SK-N-SH (cell line): ENCODE results near the gene CABP1.

Experiments used
- EP300 ChIP-seq, 2 experiments: IDR thresholded peaks; 2 replicates each; pipeline versions ENCODE4 v1.4.0 to v1.6.1; 2012; ENCODE audit warnings: borderline replicate concordance in 1 of 2, low read depth in 1 of 2, low read length in 1 of 2
- EZH2phosphoT487 ChIP-seq: fragments of 200-600 bp; sonication (generic); IDR thresholded peaks from 2 replicates; pipeline ENCODE4 v1.6.1; 2017; ENCODE audit warnings: low read depth, mixed run types, mild to moderate bottlenecking, antibody characterized with exemption, moderate library complexity, borderline replicate concordance
- GABPA ChIP-seq: IDR thresholded peaks from 2 replicates; pipeline ENCODE4 v1.4.0; 2012; ENCODE audit warnings: low read depth, mild to moderate bottlenecking
- MXI1 ChIP-seq: IDR thresholded peaks from 2 replicates; pipeline ENCODE4 v1.6.1; 2012; ENCODE audit warnings: mild to moderate bottlenecking, low read depth, low read length, improper control_type of control experiment
- POLR2AphosphoS5 ChIP-seq: IDR thresholded peaks from 2 replicates; pipeline ENCODE4 v1.6.1; 2012; ENCODE audit warnings: low read depth, low read length
- RCOR1 ChIP-seq: fragments of 150-350 bp; IDR thresholded peaks from 2 replicates; pipeline ENCODE4 v1.6.1; 2017; ENCODE audit warnings: antibody characterized with exemption, low read length
- RFX5 ChIP-seq: IDR thresholded peaks from 2 replicates; pipeline ENCODE4 v1.6.1; 2012; ENCODE audit warnings: mild to moderate bottlenecking, improper control_type of control experiment, low read length
- RXRA ChIP-seq: IDR thresholded peaks from 2 replicates; pipeline ENCODE4 v1.4.0; 2012; ENCODE audit warnings: low read depth, mild to moderate bottlenecking, borderline replicate concordance
- TAF1 ChIP-seq: IDR thresholded peaks from 2 replicates; pipeline ENCODE4 v1.6.1; 2012; ENCODE audit warnings: low read depth, mild to moderate bottlenecking, low read length, moderate library complexity, borderline replicate concordance
- TEAD4 ChIP-seq: IDR thresholded peaks from 2 replicates; pipeline ENCODE4 v1.4.0; 2012; ENCODE audit warnings: mild to moderate bottlenecking, borderline replicate concordance; ENCODE audit not compliant: insufficient read depth
- TF ChIP-seq, protein P1 (sequence below): fragments of 200-600 bp; sonication (generic); IDR thresholded peaks from 2 replicates; pipeline ENCODE4 v1.6.1; 2017; ENCODE audit warnings: antibody characterized with exemption, mild to moderate bottlenecking, moderate library complexity
- TF ChIP-seq, protein P2 (sequence below): IDR thresholded peaks from 2 replicates; pipeline ENCODE4; 2012
- TF ChIP-seq, protein P3 (sequence below): IDR thresholded peaks from 2 replicates; pipeline ENCODE4 v1.4.0; 2012; ENCODE audit warnings: low read depth
- TF ChIP-seq, protein P4 (sequence below): IDR thresholded peaks from 2 replicates; pipeline ENCODE4 v1.6.1; 2012; ENCODE audit warnings: mild to moderate bottlenecking, low read depth, low read length, moderate library complexity

DNA sequence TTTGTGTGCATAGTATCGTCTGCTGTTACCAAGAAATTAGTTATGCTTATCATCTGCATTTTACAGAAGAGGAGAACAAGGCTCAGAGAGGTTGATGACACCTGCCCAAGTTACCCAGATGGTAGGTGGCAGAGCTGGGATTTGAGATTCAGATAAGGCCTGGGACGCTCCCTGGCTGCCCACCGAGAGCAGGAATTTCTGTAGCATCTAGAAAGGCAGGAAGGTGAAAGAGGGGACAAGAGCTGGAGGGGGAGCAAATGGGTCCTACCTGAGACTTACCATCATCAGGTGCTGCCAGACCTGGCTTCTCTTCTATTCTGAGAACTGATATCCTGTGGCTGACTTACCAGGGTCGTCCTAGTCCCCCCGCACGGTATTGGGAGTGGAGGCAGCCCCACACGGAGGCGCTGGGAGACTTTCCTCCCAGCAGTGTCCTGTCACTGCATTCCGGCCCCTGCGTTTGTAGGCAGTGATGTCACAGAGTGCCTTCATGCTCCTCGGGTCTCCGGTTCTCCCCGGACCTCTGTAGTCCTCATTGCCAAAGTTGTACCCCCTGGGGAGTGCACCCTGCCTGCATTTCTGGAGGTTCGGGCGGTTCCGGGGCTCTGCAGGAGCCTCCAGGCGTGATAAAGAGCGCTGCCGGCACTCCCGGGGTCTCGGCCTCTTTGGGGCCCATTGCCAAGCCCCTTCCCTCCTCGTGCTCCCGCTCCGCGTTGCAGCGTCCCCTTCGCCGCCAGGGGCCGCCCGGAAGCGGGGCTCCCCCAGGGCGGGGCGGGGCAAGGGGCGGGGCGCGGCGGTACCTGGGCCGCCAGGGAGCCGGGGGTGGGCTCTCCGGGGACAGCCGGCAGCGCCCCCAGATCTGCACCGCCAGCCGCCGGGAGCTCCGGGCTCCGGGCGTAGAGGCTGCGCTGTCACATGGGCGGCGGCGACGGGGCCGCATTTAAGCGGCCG is at the start of gene CABP1:
- TF ChIP-seq, protein P1, sequence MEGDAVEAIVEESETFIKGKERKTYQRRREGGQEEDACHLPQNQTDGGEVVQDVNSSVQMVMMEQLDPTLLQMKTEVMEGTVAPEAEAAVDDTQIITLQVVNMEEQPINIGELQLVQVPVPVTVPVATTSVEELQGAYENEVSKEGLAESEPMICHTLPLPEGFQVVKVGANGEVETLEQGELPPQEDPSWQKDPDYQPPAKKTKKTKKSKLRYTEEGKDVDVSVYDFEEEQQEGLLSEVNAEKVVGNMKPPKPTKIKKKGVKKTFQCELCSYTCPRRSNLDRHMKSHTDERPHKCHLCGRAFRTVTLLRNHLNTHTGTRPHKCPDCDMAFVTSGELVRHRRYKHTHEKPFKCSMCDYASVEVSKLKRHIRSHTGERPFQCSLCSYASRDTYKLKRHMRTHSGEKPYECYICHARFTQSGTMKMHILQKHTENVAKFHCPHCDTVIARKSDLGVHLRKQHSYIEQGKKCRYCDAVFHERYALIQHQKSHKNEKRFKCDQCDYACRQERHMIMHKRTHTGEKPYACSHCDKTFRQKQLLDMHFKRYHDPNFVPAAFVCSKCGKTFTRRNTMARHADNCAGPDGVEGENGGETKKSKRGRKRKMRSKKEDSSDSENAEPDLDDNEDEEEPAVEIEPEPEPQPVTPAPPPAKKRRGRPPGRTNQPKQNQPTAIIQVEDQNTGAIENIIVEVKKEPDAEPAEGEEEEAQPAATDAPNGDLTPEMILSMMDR: peak; percentile 31
- no peak for TF ChIP-seq EZH2phosphoT487
- TF ChIP-seq EP300 (IDR thresholded peaks at IDR 0.05; ENCODE audit: borderline replicate concordance in 1 of 2, low read depth in 1 of 2, low read length in 1 of 2): no peak
- TF ChIP-seq, protein P2, sequence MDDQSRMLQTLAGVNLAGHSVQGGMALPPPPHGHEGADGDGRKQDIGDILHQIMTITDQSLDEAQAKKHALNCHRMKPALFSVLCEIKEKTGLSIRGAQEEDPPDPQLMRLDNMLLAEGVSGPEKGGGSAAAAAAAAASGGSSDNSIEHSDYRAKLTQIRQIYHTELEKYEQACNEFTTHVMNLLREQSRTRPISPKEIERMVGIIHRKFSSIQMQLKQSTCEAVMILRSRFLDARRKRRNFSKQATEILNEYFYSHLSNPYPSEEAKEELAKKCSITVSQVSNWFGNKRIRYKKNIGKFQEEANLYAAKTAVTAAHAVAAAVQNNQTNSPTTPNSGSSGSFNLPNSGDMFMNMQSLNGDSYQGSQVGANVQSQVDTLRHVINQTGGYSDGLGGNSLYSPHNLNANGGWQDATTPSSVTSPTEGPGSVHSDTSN: no peak
- TF ChIP-seq RFX5: no peak
- no peak for TF ChIP-seq TAF1
- TF ChIP-seq MXI1: no peak
- no peak for TF ChIP-seq POLR2AphosphoS5
- TF ChIP-seq, protein P3, sequence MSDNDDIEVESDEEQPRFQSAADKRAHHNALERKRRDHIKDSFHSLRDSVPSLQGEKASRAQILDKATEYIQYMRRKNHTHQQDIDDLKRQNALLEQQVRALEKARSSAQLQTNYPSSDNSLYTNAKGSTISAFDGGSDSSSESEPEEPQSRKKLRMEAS: no peak
- no peak for TF ChIP-seq GABPA
- TF ChIP-seq TEAD4: no peak
- no peak for TF ChIP-seq RXRA
- TF ChIP-seq, protein P4, sequence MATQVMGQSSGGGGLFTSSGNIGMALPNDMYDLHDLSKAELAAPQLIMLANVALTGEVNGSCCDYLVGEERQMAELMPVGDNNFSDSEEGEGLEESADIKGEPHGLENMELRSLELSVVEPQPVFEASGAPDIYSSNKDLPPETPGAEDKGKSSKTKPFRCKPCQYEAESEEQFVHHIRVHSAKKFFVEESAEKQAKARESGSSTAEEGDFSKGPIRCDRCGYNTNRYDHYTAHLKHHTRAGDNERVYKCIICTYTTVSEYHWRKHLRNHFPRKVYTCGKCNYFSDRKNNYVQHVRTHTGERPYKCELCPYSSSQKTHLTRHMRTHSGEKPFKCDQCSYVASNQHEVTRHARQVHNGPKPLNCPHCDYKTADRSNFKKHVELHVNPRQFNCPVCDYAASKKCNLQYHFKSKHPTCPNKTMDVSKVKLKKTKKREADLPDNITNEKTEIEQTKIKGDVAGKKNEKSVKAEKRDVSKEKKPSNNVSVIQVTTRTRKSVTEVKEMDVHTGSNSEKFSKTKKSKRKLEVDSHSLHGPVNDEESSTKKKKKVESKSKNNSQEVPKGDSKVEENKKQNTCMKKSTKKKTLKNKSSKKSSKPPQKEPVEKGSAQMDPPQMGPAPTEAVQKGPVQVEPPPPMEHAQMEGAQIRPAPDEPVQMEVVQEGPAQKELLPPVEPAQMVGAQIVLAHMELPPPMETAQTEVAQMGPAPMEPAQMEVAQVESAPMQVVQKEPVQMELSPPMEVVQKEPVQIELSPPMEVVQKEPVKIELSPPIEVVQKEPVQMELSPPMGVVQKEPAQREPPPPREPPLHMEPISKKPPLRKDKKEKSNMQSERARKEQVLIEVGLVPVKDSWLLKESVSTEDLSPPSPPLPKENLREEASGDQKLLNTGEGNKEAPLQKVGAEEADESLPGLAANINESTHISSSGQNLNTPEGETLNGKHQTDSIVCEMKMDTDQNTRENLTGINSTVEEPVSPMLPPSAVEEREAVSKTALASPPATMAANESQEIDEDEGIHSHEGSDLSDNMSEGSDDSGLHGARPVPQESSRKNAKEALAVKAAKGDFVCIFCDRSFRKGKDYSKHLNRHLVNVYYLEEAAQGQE: no peak
- TF ChIP-seq RCOR1: no peak
